Mesendoderm (in vitro differentiated cells): ENCODE results near the gene NCAPD3.

ENCODE experiments used
- DNase-seq: peaks from one replicate; pipeline ENCODE4 v3.0.0; 2013
- H2AK5ac ChIP-seq: 2 replicates; pipeline ENCODE4 v1.6.1; 2013; ENCODE audit warnings: low read length, inconsistent platforms
- H2BK120ac ChIP-seq: 2 replicates; pipeline ENCODE4 v1.6.1; 2013; ENCODE audit warnings: low read depth, mild to moderate bottlenecking, low read length, moderate library complexity, mixed read lengths
- H2BK15ac ChIP-seq: replicated peaks from 2 replicates; pipeline ENCODE4 v1.6.1; 2013; ENCODE audit warnings: low read depth, mild to moderate bottlenecking, moderate library complexity
- H2BK5ac ChIP-seq: 2 replicates; pipeline ENCODE4 v1.6.1; 2013; ENCODE audit warnings: low read length, inconsistent platforms
- H3K18ac ChIP-seq: 2 replicates; pipeline ENCODE4 v1.6.1; 2013; ENCODE audit warnings: mild to moderate bottlenecking, low read length, mixed read lengths
- H3K23ac ChIP-seq: one replicate; pipeline ENCODE4 v1.6.1; 2013; ENCODE audit warnings: low read length
- H3K27ac ChIP-seq: 2 replicates; pipeline ENCODE4 v1.5.1; 2013; ENCODE audit warnings: low read depth, mild to moderate bottlenecking, inconsistent platforms, low read length, moderate library complexity
- H3K27me3 ChIP-seq: 2 replicates; pipeline ENCODE4 v1.6.1; 2013; ENCODE audit warnings: low read length, control low read depth, mild to moderate bottlenecking, inconsistent platforms; ENCODE audit not compliant: insufficient read depth, poor library complexity
- H3K36me3 ChIP-seq: 2 replicates; pipeline ENCODE4 v1.6.1; 2013; ENCODE audit warnings: low read length, inconsistent platforms; ENCODE audit not compliant: control insufficient read depth, insufficient read depth
- H3K4ac ChIP-seq: one replicate; pipeline ENCODE4 v1.6.1; 2013; ENCODE audit warnings: low read depth, mild to moderate bottlenecking, low read length, moderate library complexity
- H3K4me1 ChIP-seq: 2 replicates; pipeline ENCODE4 v1.6.1; 2013; ENCODE audit warnings: low read depth, low read length, inconsistent platforms; ENCODE audit not compliant: control insufficient read depth
- H3K4me2 ChIP-seq: 2 replicates; pipeline ENCODE4 v1.6.1; 2013; ENCODE audit warnings: low read length
- H3K4me3 ChIP-seq: 2 replicates; pipeline ENCODE4 v1.5.1; 2013; ENCODE audit warnings: mild to moderate bottlenecking, low read length
- H3K56ac ChIP-seq: one replicate; pipeline ENCODE4 v1.6.1; 2013; ENCODE audit warnings: low read length
- H3K79me1 ChIP-seq: 2 replicates; pipeline ENCODE4 v1.6.1; 2013; ENCODE audit warnings: low read length, inconsistent platforms
- H3K79me2 ChIP-seq: 2 replicates; pipeline ENCODE4 v1.6.1; 2013; ENCODE audit warnings: mild to moderate bottlenecking, low read length; ENCODE audit not compliant: control insufficient read depth, insufficient read depth
- H3K9ac ChIP-seq: 2 replicates; pipeline ENCODE4 v1.6.1; 2013; ENCODE audit warnings: low read length, inconsistent platforms
- H4K5ac ChIP-seq: one replicate; pipeline ENCODE4 v1.6.1; 2013; ENCODE audit warnings: low read length
- H4K8ac ChIP-seq: one replicate; pipeline ENCODE4 v1.6.1; 2013; ENCODE audit warnings: low read depth, mild to moderate bottlenecking, control low read depth, low read length, moderate library complexity
- WGBS: extraction: QIAGEN DNeasy Blood & Tissue Kit; methylation state at CpG from one replicate; pipeline ENCODE4 v1.1.7; 2013; ENCODE audit warnings: low lambda C conversion rate, missing lambda C conversion rate; ENCODE audit not compliant: insufficient coverage; ENCODE audit errors: extremely low coverage; 5-methylcytosine and 5-hydroxymethylcytosine counted together

Gene NCAPD3

DNA sequence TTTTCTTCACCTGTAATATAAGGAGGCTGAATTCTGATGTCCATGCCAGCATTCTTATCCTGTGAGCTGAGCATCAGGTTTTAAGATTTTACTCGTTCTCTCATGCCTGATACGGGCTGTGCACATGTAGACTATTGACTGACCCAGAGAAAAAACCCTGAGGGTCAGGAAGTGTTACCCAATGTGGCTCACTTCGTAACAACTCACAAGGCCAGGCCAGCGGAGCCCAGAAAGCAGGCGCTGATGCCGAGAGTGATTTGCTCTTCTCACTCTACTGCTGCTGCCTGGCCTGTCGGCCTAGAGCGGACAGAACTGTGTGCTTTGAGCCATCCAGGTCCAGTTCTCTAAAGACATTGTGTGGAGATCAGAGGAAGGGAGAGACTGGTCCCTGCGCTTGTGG, 18.6 kb upstream of the NCAPD3 start:
- Histone ChIP-seq H3K27ac (no peak overlapping the region), H2BK120ac (no peak overlapping the region), H4K5ac (no peak overlapping the region), H3K4me1 (peaks cover under 1% of the 10 kb centered on the region), H2AK5ac (no peak overlapping the region), H3K18ac (no peak overlapping the region), H2BK15ac (no peak overlapping the region), H3K56ac (no peak overlapping the region), H3K4ac (no peak overlapping the region), H3K79me2 (no peaks in the 10 kb centered on the region), H3K9ac (no peak overlapping the region), H3K4me2 (no peak overlapping the region), H3K4me3 (no peak overlapping the region), H3K79me1 (no peaks in the 10 kb centered on the region), H3K36me3 (peaks cover 3% of the 10 kb centered on the region), H3K23ac (no peak overlapping the region), H2BK5ac (no peak overlapping the region), H3K27me3 (no peaks in the 10 kb centered on the region), H4K8ac (no peak overlapping the region)
- WGBS: no CpG with 5 or more reads among the region's 9 CpGs
- no peak for DNase-seq

DNA sequence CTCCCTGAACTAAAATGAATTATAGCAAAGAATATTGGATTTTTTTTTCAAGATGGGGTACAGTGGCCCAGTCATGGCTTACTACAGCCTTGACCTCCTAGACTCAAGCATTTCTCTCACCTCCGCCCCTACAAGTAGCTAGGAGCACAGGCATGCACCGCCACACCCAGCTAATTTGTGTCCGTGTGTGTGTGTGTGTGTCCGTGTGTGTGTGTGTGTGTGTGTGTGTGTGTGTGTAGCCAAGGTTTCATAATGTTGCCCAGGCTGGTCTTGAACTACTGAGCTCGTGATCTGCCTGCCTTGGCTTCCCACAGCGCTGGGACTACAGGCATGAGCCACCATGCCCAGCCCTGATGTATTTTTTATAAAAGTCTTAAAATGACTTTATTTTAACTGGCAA, 16.8 kb upstream of the NCAPD3 start:
- Histone ChIP-seq H3K27ac (no peak overlapping the region), H3K4me3 (no peak overlapping the region), H4K8ac (no peak overlapping the region), H3K79me2 (no peaks in the 10 kb centered on the region), H3K27me3 (no peaks in the 10 kb centered on the region), H3K4me2 (no peak overlapping the region), H3K36me3 (peaks cover 3% of the 10 kb centered on the region), H3K18ac (no peak overlapping the region), H3K23ac (no peak overlapping the region), H3K56ac (no peak overlapping the region), H3K4ac (no peak overlapping the region), H2BK120ac (no peak overlapping the region), H2BK5ac (no peak overlapping the region), H3K4me1 (peaks cover 2% of the 10 kb centered on the region), H3K79me1 (no peaks in the 10 kb centered on the region), H3K9ac (no peak overlapping the region), H2BK15ac (no peak overlapping the region), H2AK5ac (no peak overlapping the region), H4K5ac (no peak overlapping the region)
- no peak for DNase-seq
- no CpG with 5 or more reads among the region's 6 CpGs for WGBS

DNA sequence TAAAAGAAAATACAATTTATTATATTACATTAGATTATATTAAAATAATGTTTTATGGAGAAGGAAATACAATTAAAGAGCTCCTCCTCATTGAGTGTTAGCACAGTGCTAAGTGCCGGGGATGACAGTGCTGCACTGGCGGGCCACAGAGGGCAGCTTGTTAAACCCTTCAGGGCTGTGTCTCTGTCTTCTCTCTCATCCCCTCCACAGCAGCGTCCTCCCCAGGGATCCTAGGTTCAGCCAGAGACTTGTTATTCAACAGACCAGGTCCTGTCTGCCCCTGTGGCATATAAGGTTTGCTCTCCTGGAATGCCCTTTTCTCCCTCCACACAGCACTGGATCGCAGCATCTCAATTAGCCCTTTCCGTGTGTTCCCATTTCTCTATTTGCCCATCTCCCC, 15.2 kb upstream of the NCAPD3 start:
- Histone ChIP-seq H2BK5ac (no peak overlapping the region), H2BK15ac (no peak overlapping the region), H2BK120ac (no peak overlapping the region), H3K4me3 (no peak overlapping the region), H3K27me3 (no peaks in the 10 kb centered on the region), H2AK5ac (no peak overlapping the region), H4K5ac (no peak overlapping the region), H4K8ac (no peak overlapping the region), H3K4me2 (no peak overlapping the region), H3K4ac (no peak overlapping the region), H3K9ac (no peak overlapping the region), H3K79me1 (no peaks in the 10 kb centered on the region), H3K4me1 (peaks cover 2% of the 10 kb centered on the region), H3K56ac (no peak overlapping the region), H3K27ac (no peak overlapping the region), H3K23ac (no peak overlapping the region), H3K79me2 (no peaks in the 10 kb centered on the region), H3K18ac (no peak overlapping the region), H3K36me3 (peaks cover 3% of the 10 kb centered on the region)
- DNase-seq: no peak
- no CpG with 5 or more reads among the region's 5 CpGs for WGBS

DNA sequence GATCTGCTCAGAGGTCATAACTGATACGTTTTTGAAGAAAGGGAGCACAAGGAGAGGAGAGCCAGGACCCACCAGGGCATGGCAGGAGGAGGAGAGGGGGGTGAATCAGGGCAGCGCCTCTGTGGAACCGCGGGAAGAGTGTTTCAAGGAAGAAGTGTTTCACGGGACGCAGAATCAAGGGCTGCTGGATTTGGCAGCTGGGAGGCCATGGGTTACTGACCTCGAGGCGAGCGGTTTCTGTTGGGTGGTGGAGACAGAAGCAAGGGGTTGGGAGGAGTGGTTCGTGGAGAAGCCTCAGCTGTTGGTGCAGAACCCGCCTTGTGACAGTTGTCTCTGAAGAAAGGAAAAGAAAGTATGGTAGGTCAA, 13.8 kb upstream of the NCAPD3 start:
- Histone ChIP-seq H2BK5ac (no peak overlapping the region), H3K27me3 (no peaks in the 10 kb centered on the region), H3K36me3 (no peaks in the 10 kb centered on the region), H4K5ac (no peak overlapping the region), H3K4me2 (no peak overlapping the region), H2BK120ac (no peak overlapping the region), H4K8ac (no peak overlapping the region), H3K4me1 (peaks cover 2% of the 10 kb centered on the region), H3K56ac (no peak overlapping the region), H2BK15ac (no peak overlapping the region), H3K4ac (no peak overlapping the region), H3K79me2 (no peaks in the 10 kb centered on the region), H3K9ac (no peak overlapping the region), H3K27ac (no peak overlapping the region), H3K23ac (no peak overlapping the region), H3K4me3 (no peak overlapping the region), H3K18ac (no peak overlapping the region), H2AK5ac (no peak overlapping the region), H3K79me1 (no peaks in the 10 kb centered on the region)
- no peak for DNase-seq
- WGBS: no CpG with 5 or more reads among the region's 11 CpGs

DNA sequence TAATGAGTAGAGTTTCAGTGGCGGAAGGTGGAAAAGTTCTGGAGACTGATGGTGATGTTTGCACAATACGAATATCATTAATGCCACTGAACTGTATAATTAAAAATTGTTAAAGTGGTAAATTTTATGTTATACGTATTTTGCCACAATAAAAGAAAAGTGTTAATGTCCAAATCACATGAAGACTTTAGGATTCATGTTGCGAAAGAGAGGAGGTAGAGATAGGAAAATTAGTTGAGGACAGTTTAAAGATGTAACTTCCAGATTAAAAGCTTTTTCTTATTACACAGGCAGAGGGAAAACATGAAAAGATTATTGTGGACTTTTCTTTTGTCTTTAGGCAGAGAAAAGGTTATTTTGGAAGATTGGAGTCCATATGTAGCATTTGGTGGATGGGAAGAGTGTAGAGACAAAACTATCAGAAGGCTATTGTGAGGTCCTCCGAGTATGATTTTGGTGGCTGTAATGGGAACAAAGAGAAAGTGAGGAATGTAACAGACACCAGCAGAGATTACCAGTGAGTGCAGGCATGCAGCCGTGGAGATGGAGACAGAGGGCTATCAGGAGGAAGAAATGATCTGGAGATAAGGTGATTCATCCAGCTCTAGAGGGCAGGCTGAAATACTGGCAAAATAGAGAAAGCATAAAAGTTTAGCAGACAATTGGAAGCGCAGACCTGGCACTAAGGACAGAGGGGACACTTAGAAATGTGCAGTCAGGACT, 13.2 kb upstream of the NCAPD3 start:
- Histone ChIP-seq H2BK5ac (no peak overlapping the region), H3K27ac (no peak overlapping the region)
- WGBS: 100% methylated on average over 1 of the region's 7 CpGs

DNA sequence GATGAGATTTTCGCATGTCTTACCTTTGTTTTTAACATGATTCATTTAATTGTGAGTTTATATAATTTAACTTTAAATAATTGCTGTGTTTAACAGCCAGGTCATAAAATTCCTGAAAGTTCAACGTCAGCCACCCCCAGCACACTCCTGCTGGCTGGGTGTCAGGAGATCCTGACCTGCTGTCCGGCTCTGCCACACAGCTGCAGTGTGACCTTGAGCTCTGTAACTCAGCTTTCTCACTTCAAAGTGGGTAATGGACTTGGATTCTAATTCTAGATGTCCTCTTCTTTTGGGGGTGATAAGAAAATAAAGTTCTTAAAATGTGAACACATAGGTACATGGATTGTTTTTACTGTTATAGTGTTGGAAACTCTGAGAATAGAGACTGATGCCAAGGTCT, 11.6 kb upstream of the NCAPD3 start:
- Histone ChIP-seq H2BK15ac (no peak overlapping the region), H3K27me3 (no peaks in the 10 kb centered on the region), H3K4me2 (no peak overlapping the region), H3K18ac (no peak overlapping the region), H3K27ac (no peak overlapping the region), H3K36me3 (no peaks in the 10 kb centered on the region), H2AK5ac (no peak overlapping the region), H3K56ac (no peak overlapping the region), H3K79me2 (peaks cover under 1% of the 10 kb centered on the region), H3K9ac (no peak overlapping the region), H3K23ac (no peak overlapping the region), H2BK120ac (no peak overlapping the region), H2BK5ac (no peak overlapping the region), H3K4ac (no peak overlapping the region), H3K4me1 (peaks cover 2% of the 10 kb centered on the region), H3K4me3 (no peak overlapping the region), H3K79me1 (peaks cover 5% of the 10 kb centered on the region), H4K8ac (no peak overlapping the region), H4K5ac (no peak overlapping the region)
- DNase-seq: no peak
- WGBS: no CpG with 5 or more reads among the region's 3 CpGs

More for the DNA sequence above, 13.2 kb upstream of the NCAPD3 start:
- Histone ChIP-seq H3K79me2 (no peaks in the 10 kb centered on the region), H2BK120ac (no peak overlapping the region), H3K4me1 (peaks cover 2% of the 10 kb centered on the region), H3K56ac (no peak overlapping the region), H3K18ac (no peak overlapping the region), H3K4me3 (no peak overlapping the region), H3K36me3 (no peaks in the 10 kb centered on the region), H3K27me3 (no peaks in the 10 kb centered on the region), H4K8ac (no peak overlapping the region), H3K9ac (no peak overlapping the region), H3K4me2 (no peak overlapping the region), H3K4ac (no peak overlapping the region), H2AK5ac (no peak overlapping the region), H3K23ac (no peak overlapping the region), H3K79me1 (peaks cover 3% of the 10 kb centered on the region), H4K5ac (no peak overlapping the region), H2BK15ac (no peak overlapping the region)
- DNase-seq: peak; percentile 88
